NB4 (cell line): ENCODE results near the gene OR4D1.

Experiments used
- DNase-seq: peaks from one replicate; pipeline ENCODE4 v3.0.0; 2010; ENCODE audit warnings: low read depth
- H3K4me3 ChIP-seq: one replicate; pipeline ENCODE4 v1.5.1; 2011; ENCODE audit warnings: mild to moderate bottlenecking, low read depth, low read length, moderate library complexity
- MYC ChIP-seq: IDR thresholded peaks from 2 replicates; pipeline ENCODE4 v1.6.1; 2011; ENCODE audit warnings: low read depth, low read length
- POLR2A ChIP-seq: IDR thresholded peaks from 2 replicates; pipeline ENCODE4 v1.6.1; 2011; ENCODE audit warnings: mild to moderate bottlenecking; ENCODE audit not compliant: insufficient read length; ENCODE audit errors: extremely low read depth
- TF ChIP-seq, protein P1 (sequence below): IDR thresholded peaks from one replicate; pipeline ENCODE4 v1.5.1; 2012; ENCODE audit warnings: low read depth, low read length
- TF ChIP-seq, protein P2 (sequence below): IDR thresholded peaks from 2 replicates; pipeline ENCODE4 v1.6.1; 2011; ENCODE audit warnings: low read depth, low read length

OR4D1 gene

DNA sequence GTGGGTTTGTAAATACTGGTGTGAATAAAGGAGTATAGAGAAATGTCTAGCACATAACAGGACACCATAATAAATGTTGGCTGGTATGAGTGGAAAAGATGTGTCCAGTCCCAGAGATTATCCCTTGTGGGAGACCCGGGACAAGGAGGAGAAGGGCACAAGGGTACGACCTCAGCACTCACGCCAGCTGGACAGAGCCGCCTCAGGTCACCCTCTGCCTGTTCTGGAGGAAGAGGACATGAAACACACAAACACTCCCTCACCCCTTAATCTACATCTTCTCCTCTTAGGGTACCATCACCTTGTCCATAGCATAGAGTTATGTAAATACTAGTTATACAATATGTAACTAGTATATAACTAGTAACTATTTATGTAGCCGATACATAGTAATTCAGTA is 38.2 kb upstream of the OR4D1 start:
- H3K4me3 ChIP-seq = no peak overlapping the region
- DNase-seq = no peak
- TF ChIP-seq, protein P1, sequence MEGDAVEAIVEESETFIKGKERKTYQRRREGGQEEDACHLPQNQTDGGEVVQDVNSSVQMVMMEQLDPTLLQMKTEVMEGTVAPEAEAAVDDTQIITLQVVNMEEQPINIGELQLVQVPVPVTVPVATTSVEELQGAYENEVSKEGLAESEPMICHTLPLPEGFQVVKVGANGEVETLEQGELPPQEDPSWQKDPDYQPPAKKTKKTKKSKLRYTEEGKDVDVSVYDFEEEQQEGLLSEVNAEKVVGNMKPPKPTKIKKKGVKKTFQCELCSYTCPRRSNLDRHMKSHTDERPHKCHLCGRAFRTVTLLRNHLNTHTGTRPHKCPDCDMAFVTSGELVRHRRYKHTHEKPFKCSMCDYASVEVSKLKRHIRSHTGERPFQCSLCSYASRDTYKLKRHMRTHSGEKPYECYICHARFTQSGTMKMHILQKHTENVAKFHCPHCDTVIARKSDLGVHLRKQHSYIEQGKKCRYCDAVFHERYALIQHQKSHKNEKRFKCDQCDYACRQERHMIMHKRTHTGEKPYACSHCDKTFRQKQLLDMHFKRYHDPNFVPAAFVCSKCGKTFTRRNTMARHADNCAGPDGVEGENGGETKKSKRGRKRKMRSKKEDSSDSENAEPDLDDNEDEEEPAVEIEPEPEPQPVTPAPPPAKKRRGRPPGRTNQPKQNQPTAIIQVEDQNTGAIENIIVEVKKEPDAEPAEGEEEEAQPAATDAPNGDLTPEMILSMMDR = no peak
- TF ChIP-seq, protein P2, sequence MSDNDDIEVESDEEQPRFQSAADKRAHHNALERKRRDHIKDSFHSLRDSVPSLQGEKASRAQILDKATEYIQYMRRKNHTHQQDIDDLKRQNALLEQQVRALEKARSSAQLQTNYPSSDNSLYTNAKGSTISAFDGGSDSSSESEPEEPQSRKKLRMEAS = no peak
- TF ChIP-seq POLR2A (no peak), MYC (no peak)

DNA sequence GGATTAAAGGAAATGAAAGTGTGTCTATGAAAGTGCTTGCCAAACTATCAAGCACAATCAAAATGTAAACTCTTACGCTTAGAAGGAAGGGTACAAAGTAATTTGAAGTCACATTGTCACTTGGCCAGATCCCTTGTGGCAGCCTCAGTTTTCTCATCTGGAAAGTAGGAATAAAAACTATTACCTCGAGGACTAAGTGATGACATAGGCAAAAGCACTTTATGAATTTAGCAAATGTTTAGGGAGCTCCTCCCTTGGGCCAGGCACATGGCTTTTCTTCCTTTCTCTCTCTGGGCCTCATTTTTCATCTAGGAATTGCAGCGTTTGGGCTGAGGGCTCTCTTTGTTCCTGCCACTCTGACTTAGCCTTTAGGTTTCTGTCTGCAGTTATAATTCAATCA is 36.5 kb upstream of the OR4D1 start:
- no peak for DNase-seq
- H3K4me3 ChIP-seq = no peak overlapping the region
- TF ChIP-seq, protein P2 = no peak
- TF ChIP-seq POLR2A (no peak), MYC (no peak)
- TF ChIP-seq, protein P1 = no peak

DNA sequence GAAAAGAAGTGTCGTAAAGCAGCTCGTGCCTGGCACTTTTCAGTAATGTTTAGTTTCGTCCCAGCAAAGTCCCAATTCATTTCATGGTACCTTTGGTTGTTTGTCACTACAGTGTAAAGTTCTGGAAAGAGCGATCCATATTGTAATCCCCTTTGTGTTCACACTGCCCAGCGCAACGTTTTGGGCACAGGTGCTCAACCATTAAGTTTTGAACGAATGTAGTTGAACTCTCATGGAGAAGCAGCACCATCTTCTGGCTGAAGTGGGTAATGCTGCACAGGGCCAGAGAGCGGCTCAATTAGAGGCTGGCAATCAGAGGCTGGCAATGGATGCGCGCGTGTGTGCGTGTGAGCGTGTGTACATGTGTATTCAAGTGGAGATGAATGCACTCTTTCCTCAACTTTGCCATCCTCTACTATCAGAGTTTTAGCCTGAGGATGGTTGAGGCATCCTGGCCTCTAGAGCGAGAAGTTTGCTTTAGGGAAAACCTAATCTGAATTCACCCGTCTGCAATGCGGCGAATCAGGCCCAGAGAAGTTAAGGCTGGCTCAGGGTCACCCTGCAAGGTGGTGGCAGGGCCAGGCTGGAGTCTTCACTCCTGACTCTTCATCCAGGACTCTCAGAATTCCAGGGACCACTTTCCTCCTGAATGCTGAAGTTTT is 35.1 kb upstream of the OR4D1 start:
- TF ChIP-seq, protein P2 = no peak
- no peak for TF ChIP-seq MYC
- TF ChIP-seq, protein P1 = peak; percentile 83
- TF ChIP-seq POLR2A = no peak
- DNase-seq = peak; percentile 75
- H3K4me3 ChIP-seq = no peak overlapping the region

DNA sequence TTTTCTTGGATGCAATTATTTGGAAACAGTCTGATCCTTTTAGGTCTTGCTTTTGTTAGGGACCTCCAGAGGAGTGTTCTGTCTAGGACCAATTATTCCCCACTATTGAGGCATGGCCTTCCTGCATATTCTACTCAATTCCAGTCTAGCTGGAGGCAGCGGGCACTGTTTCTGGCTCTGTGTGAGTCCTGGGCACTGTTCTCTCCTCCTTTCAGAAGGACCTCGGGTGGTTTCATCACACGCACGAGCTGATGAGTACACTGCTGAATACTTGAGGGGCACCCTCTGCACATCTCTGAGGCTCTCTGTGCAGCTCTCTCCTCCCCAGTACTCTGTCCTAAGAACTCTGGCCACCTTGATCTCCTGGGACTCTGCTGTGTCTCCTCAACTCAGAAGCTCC is 34.2 kb upstream of the OR4D1 start:
- TF ChIP-seq POLR2A (no peak), MYC (no peak)
- TF ChIP-seq, protein P2 = no peak
- TF ChIP-seq, protein P1 = no peak
- no peak for DNase-seq
- no peak overlapping the region for H3K4me3 ChIP-seq

DNA sequence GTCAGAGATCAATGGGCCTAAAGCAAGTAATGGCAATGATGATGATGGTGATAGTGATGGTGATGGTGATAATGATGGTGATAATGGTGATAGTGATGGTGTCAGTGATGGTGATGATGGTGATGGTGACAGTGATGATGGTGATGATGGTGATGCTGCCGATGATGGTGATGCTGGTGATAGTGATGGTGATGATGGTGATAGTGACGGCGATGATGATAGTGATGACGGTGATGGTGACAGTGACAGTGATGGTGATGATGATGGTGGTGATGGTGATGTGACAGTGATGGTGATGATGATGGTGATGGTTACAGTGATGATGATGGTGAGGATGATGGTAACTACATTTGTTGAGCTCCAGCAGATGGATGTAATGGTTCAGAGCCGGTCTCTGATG is 30.8 kb upstream of the OR4D1 start:
- H3K4me3 ChIP-seq = no peak overlapping the region
- TF ChIP-seq, protein P1 = no peak
- TF ChIP-seq, protein P2 = no peak
- TF ChIP-seq POLR2A (no peak), MYC (no peak)
- no peak for DNase-seq

DNA sequence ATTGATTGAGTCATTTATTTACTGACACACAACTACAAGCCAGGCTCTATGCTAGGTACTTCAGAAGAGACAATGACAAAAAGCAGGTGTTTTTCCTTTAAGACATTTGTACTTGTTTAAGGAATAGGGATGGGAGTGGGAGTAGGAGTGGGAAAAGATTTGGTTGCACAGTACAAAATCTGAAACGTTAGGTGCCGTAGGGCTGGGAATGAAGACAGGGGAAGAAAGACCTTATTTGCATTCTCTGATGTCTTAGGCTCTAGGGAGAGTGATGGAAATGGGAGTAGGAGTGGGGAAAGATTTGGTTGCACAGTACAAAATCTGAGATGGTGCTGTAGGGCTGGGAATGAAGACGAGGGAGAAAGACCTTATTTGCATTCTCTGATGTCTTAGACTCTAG is 28.7 kb upstream of the OR4D1 start:
- no peak overlapping the region for H3K4me3 ChIP-seq
- DNase-seq = no peak
- TF ChIP-seq, protein P2 = no peak
- TF ChIP-seq, protein P1 = no peak
- TF ChIP-seq POLR2A (no peak), MYC (no peak)
